Measurements from ENCODE around the gene SNTB2.

SNTB2 gene

GRCh38 chr16:69160192-69160591 is 26.8 kb upstream of the SNTB2 start:
- no peak overlapping the region for H3K4me3 ChIP-seq (ENCODE audit: low read depth in 1 of 5, low read length in 5 of 5)
- no peaks in the 10 kb centered on the region for H3K9me3 ChIP-seq (ENCODE audit: control insufficient read depth in 5 of 5, low read length in 5 of 5)
- peaks cover 24 to 64% (median 56%) of the 10 kb centered on the region in 5 donors for H3K36me3 ChIP-seq (ENCODE audit: control insufficient read depth in 5 of 5, insufficient read depth in 5 of 5, low read length in 5 of 5)
- no peaks in the 10 kb centered on the region for H3K4me1 ChIP-seq (ENCODE audit: control insufficient read depth in 5 of 5, insufficient read depth in 5 of 5, low read length in 5 of 5)
- H3K9ac ChIP-seq (ENCODE audit: low read length in 5 of 5), result peak overlapping the region in 1 of 5 donors; percentile 11
- H3K27me3 ChIP-seq (ENCODE audit: control insufficient read depth in 5 of 5, insufficient read depth in 4 of 5, low read length in 5 of 5), result no peaks in the 10 kb centered on the region
- H3K27ac ChIP-seq (ENCODE audit: low read depth, low read length), result no peak overlapping the region

GRCh38 chr16:69165584-69165983 is 21.4 kb upstream of the SNTB2 start:
- H3K9me3 ChIP-seq (ENCODE audit: control insufficient read depth in 5 of 5, low read length in 5 of 5), result no peaks in the 10 kb centered on the region
- H3K4me3 ChIP-seq (ENCODE audit: low read depth in 1 of 5, low read length in 5 of 5), result no peak overlapping the region
- H3K27me3 ChIP-seq (ENCODE audit: control insufficient read depth in 5 of 5, insufficient read depth in 4 of 5, low read length in 5 of 5), result no peaks in the 10 kb centered on the region
- H3K27ac ChIP-seq (ENCODE audit: low read depth, low read length), result no peak overlapping the region
- H3K36me3 ChIP-seq (ENCODE audit: control insufficient read depth in 5 of 5, insufficient read depth in 5 of 5, low read length in 5 of 5), result peaks cover 24 to 70% (median 63%) of the 10 kb centered on the region in 5 donors
- H3K9ac ChIP-seq (ENCODE audit: low read length in 5 of 5), result no peak overlapping the region
- H3K4me1 ChIP-seq (ENCODE audit: control insufficient read depth in 5 of 5, insufficient read depth in 5 of 5, low read length in 5 of 5), result no peaks in the 10 kb centered on the region

- Histone ChIP-seq H3K36me3 (ENCODE audit: control insufficient read depth in 5 of 5, insufficient read depth in 5 of 5, low read length in 5 of 5) (peaks cover 18 to 63% (median 56%) of the 10 kb centered on the region in 5 donors), H3K9ac (ENCODE audit: low read length in 5 of 5) (no peak overlapping the region), H3K9me3 (ENCODE audit: control insufficient read depth in 5 of 5, low read length in 5 of 5) (no peaks in the 10 kb centered on the region), H3K4me1 (ENCODE audit: control insufficient read depth in 5 of 5, insufficient read depth in 5 of 5, low read length in 5 of 5) (peaks cover 0 to 6% (median 5%) of the 10 kb centered on the region in 5 donors), H3K4me3 (ENCODE audit: low read depth in 1 of 5, low read length in 5 of 5) (no peak overlapping the region), H3K27ac (ENCODE audit: low read depth, low read length) (no peak overlapping the region), H3K27me3 (ENCODE audit: control insufficient read depth in 5 of 5, insufficient read depth in 4 of 5, low read length in 5 of 5) (no peaks in the 10 kb centered on the region)
Observed at GRCh38 chr16:69166221-69166833, 20.6 kb upstream of the SNTB2 start.

- H3K27me3 ChIP-seq (ENCODE audit: control insufficient read depth in 5 of 5, insufficient read depth in 4 of 5, low read length in 5 of 5), result no peaks in the 10 kb centered on the region
- peaks cover 17 to 59% (median 50%) of the 10 kb centered on the region in 5 donors for H3K36me3 ChIP-seq (ENCODE audit: control insufficient read depth in 5 of 5, insufficient read depth in 5 of 5, low read length in 5 of 5)
- H3K27ac ChIP-seq (ENCODE audit: low read depth, low read length), result no peak overlapping the region
- no peak overlapping the region for H3K4me3 ChIP-seq (ENCODE audit: low read depth in 1 of 5, low read length in 5 of 5)
- H3K9me3 ChIP-seq (ENCODE audit: control insufficient read depth in 5 of 5, low read length in 5 of 5), result no peaks in the 10 kb centered on the region
- no peak overlapping the region for H3K9ac ChIP-seq (ENCODE audit: low read length in 5 of 5)
- H3K4me1 ChIP-seq (ENCODE audit: control insufficient read depth in 5 of 5, insufficient read depth in 5 of 5, low read length in 5 of 5), result peaks cover 0 to 14% (median 12%) of the 10 kb centered on the region in 5 donors
Observed at GRCh38 chr16:69166946-69167930, 19.7 kb upstream of the SNTB2 start.

- Histone ChIP-seq H3K4me1 (ENCODE audit: control insufficient read depth in 5 of 5, insufficient read depth in 5 of 5, low read length in 5 of 5) (peaks cover 0 to 32% (median 27%) of the 10 kb centered on the region in 5 donors), H3K9ac (ENCODE audit: low read length in 5 of 5) (no peak overlapping the region), H3K27me3 (ENCODE audit: control insufficient read depth in 5 of 5, insufficient read depth in 4 of 5, low read length in 5 of 5) (no peaks in the 10 kb centered on the region), H3K4me3 (ENCODE audit: low read depth in 1 of 5, low read length in 5 of 5) (no peak overlapping the region), H3K9me3 (ENCODE audit: control insufficient read depth in 5 of 5, low read length in 5 of 5) (no peaks in the 10 kb centered on the region), H3K27ac (ENCODE audit: low read depth, low read length) (no peak overlapping the region), H3K36me3 (ENCODE audit: control insufficient read depth in 5 of 5, insufficient read depth in 5 of 5, low read length in 5 of 5) (peaks cover 15 to 47% (median 42%) of the 10 kb centered on the region in 5 donors)
Observed at GRCh38 chr16:69169051-69169450, 17.9 kb upstream of the SNTB2 start.

GRCh38 chr16:69169607-69170352 is 17.2 kb upstream of the SNTB2 start:
- peaks cover 15 to 41% (median 37%) of the 10 kb centered on the region in 5 donors for H3K36me3 ChIP-seq (ENCODE audit: control insufficient read depth in 5 of 5, insufficient read depth in 5 of 5, low read length in 5 of 5)
- H3K27me3 ChIP-seq (ENCODE audit: control insufficient read depth in 5 of 5, insufficient read depth in 4 of 5, low read length in 5 of 5), result no peaks in the 10 kb centered on the region
- no peak overlapping the region for H3K9ac ChIP-seq (ENCODE audit: low read length in 5 of 5)
- no peaks in the 10 kb centered on the region for H3K9me3 ChIP-seq (ENCODE audit: control insufficient read depth in 5 of 5, low read length in 5 of 5)
- H3K27ac ChIP-seq (ENCODE audit: low read depth, low read length), result peak overlapping the region; percentile 13
- peaks cover 0 to 36% (median 31%) of the 10 kb centered on the region in 5 donors for H3K4me1 ChIP-seq (ENCODE audit: control insufficient read depth in 5 of 5, insufficient read depth in 5 of 5, low read length in 5 of 5)
- no peak overlapping the region for H3K4me3 ChIP-seq (ENCODE audit: low read depth in 1 of 5, low read length in 5 of 5)

- Histone ChIP-seq H3K4me1 (ENCODE audit: control insufficient read depth in 5 of 5, insufficient read depth in 5 of 5, low read length in 5 of 5) (peaks cover 0 to 41% (median 34%) of the 10 kb centered on the region in 5 donors), H3K9ac (ENCODE audit: low read length in 5 of 5) (peak overlapping the region in 2 of 5 donors; percentile 51 to 75), H3K36me3 (ENCODE audit: control insufficient read depth in 5 of 5, insufficient read depth in 5 of 5, low read length in 5 of 5) (peaks cover 11 to 26% (median 22%) of the 10 kb centered on the region in 5 donors), H3K4me3 (ENCODE audit: low read depth in 1 of 5, low read length in 5 of 5) (no peak overlapping the region), H3K9me3 (ENCODE audit: control insufficient read depth in 5 of 5, low read length in 5 of 5) (no peaks in the 10 kb centered on the region), H3K27ac (ENCODE audit: low read depth, low read length) (peak overlapping the region; percentile 82), H3K27me3 (ENCODE audit: control insufficient read depth in 5 of 5, insufficient read depth in 4 of 5, low read length in 5 of 5) (no peaks in the 10 kb centered on the region)
Observed at GRCh38 chr16:69171325-69172084, 15.5 kb upstream of the SNTB2 start.

GRCh38 chr16:69176033-69176800 is 10.7 kb upstream of the SNTB2 start:
- no peaks in the 10 kb centered on the region for H3K9me3 ChIP-seq (ENCODE audit: control insufficient read depth in 5 of 5, low read length in 5 of 5)
- H3K36me3 ChIP-seq (ENCODE audit: control insufficient read depth in 5 of 5, insufficient read depth in 5 of 5, low read length in 5 of 5), result no peaks in the 10 kb centered on the region
- H3K4me3 ChIP-seq (ENCODE audit: low read depth in 1 of 5, low read length in 5 of 5), result no peak overlapping the region
- H3K27me3 ChIP-seq (ENCODE audit: control insufficient read depth in 5 of 5, insufficient read depth in 4 of 5, low read length in 5 of 5), result no peaks in the 10 kb centered on the region
- H3K4me1 ChIP-seq (ENCODE audit: control insufficient read depth in 5 of 5, insufficient read depth in 5 of 5, low read length in 5 of 5), result peaks cover 3 to 54% (median 48%) of the 10 kb centered on the region in 5 donors
- H3K27ac ChIP-seq (ENCODE audit: low read depth, low read length), result no peak overlapping the region
- H3K9ac ChIP-seq (ENCODE audit: low read length in 5 of 5), result no peak overlapping the region
